Endothelial cell of umbilical vein (primary cell): ENCODE data around the gene MME.

ENCODE experiments used
- CTCF ChIP-seq, 2 donors: IDR thresholded peaks; 1 replicate in 1 of 2; 2 replicates in 1 of 2; pipeline ENCODE4 v1.5.1; 2011; ENCODE audit warnings: low read length in 2 of 2, mild to moderate bottlenecking in 2 of 2, moderate library complexity in 2 of 2, control low read depth in 1 of 2, inconsistent platforms in 1 of 2, low read depth in 1 of 2; ENCODE audit not compliant: insufficient read depth in 1 of 2; ENCODE audit errors: extremely low read depth in 1 of 2
- EZH2 ChIP-seq: IDR thresholded peaks from 2 replicates; pipeline ENCODE4 v1.6.1; 2012; ENCODE audit warnings: borderline replicate concordance, low read depth, mild to moderate bottlenecking, moderate library complexity, low read length, inconsistent platforms; ENCODE audit not compliant: severe bottlenecking
- FOS ChIP-seq: IDR thresholded peaks from 2 replicates; pipeline ENCODE4 v1.6.1; 2011; ENCODE audit warnings: mild to moderate bottlenecking, low read length, moderate library complexity, borderline replicate concordance; ENCODE audit not compliant: insufficient read depth
- GATA2 ChIP-seq: IDR thresholded peaks from 2 replicates; pipeline ENCODE4 v1.7.0; 2011; ENCODE audit warnings: low read depth, mild to moderate bottlenecking, moderate library complexity, mixed read lengths, low read length; ENCODE audit not compliant: insufficient read length, insufficient read depth
- MAX ChIP-seq: IDR thresholded peaks from 2 replicates; pipeline ENCODE4 v1.6.1; 2011; ENCODE audit not compliant: insufficient read depth, insufficient read length
- MYC ChIP-seq: IDR thresholded peaks from one replicate; pipeline ENCODE4 v1.6.1; 2011; ENCODE audit warnings: mild to moderate bottlenecking, low read depth, low read length
- POLR2A ChIP-seq: IDR thresholded peaks from 2 replicates; pipeline ENCODE4 v1.6.1; 2012; ENCODE audit warnings: low read depth, mild to moderate bottlenecking, control low read depth, low read length
- POLR2AphosphoS5 ChIP-seq: IDR thresholded peaks from 2 replicates; pipeline ENCODE4 v1.6.1; 2012; ENCODE audit warnings: low read depth, mild to moderate bottlenecking, control low read depth, low read length, moderate library complexity; ENCODE audit not compliant: insufficient read depth

DNA sequence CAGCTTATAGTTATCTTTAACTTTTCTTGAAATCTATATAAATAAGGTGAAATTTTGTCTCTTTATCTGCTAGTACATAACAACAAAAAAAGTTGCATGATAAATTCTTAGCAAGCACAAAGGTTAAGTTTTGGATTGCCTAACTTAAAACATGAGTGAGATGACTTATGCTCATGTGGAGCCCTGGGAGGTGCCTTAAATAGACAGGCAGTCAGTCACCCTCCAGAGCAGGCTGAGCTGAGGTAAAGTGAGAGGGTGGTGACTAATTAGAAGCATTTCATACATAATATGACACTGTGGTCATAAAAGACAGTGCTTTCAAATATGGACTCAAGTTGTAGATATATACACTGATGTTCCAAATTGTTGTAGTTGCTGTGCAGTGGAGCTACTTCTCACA lies 14.6 kb upstream of the MME start:
- TF ChIP-seq CTCF (IDR thresholded peaks at IDR 0.05; ENCODE audit: extremely low read depth in 1 of 2, insufficient read depth in 1 of 2, low read depth in 1 of 2, low read length in 2 of 2): no peak
- no peak for TF ChIP-seq MAX
- TF ChIP-seq MYC: no peak
- TF ChIP-seq POLR2A: no peak
- no peak for TF ChIP-seq POLR2AphosphoS5
- TF ChIP-seq FOS: no peak
- no peak for TF ChIP-seq GATA2
- no peak for TF ChIP-seq EZH2
